Stimulated activated CD8-positive, alpha-beta memory T cell treated with anti-CD3 and anti-CD28 coated beads, Interleukin-2, amount 100 ng/mL, for 1 hour (primary cell): ENCODE measurements around the gene TOX3.

Source experiments
- DNase-seq, 2 donors: peaks; one replicate each; pipeline ENCODE4 v3.0.0-alpha.2; 2020; ENCODE audit warnings: low read depth in 2 of 2

Gene TOX3

DNA sequence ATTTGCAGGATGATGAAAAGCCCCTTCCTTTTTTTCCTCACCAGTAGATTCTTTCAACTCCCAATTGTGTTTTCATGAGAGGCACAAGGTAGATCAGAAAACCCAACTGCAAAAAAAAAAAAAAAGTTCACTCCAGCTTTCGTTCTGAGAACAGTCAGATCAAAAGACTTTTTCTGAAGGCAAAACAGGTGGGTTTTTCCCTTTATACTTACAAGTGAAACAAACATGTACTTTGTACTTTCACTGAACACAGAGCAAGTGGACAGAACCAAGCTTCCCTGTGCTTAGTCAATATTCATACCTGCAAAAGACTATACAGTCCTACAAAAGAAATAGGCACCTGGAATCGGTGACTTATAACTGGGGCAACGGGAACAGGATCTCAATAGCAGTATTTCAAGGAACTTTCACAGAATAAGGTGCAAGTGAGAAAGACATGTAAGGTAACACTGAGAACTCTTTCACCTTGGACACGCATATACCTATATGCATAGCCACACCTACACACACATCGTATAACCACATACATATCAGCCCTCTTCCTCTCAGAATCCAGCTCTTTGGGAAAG, 54.1 kb downstream of the TOX3 start:
- DNase-seq: no peak

GRCh38 chr16:52491216-52491615, 55.7 kb downstream of the TOX3 start:
- DNase-seq: no peak

GRCh38 chr16:52489894-52490293, 57.0 kb downstream of the TOX3 start:
- no peak for DNase-seq

DNA sequence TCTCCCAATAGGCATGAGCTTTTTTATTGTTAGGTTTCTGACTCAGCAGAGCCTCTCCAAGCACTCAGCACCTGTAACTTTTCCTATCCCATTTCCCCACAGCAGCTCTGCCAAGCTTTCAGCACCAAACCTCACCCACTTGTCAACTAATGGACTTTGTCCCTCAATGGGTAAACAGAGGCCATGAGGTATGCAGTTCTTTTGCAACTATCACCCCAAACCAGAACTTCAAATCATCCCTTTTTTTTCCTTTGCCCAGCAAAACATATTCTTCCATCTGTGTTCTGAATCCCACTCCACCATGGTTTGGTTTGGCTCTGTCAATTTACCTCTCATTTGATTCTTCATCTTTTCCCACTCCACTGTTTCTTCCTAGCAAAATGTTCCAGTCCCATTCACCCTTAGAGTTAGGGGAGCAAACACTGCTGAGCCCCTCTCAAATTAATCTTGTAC, 58.1 kb downstream of the TOX3 start:
- no peak for DNase-seq

GRCh38 chr16:52487849-52488457, 59.0 kb downstream of the TOX3 start:
- no peak for DNase-seq

- DNase-seq: no peak
Measured at GRCh38 chr16:52480237-52480636, 66.7 kb downstream of the TOX3 start.

GRCh38 chr16:52476111-52476510, 70.8 kb downstream of the TOX3 start:
- no peak for DNase-seq

GRCh38 chr16:52474679-52475078, 72.3 kb downstream of the TOX3 start:
- no peak for DNase-seq

GRCh38 chr16:52473096-52473495, 73.8 kb downstream of the TOX3 start:
- DNase-seq: no peak

- no peak for DNase-seq
Measured at GRCh38 chr16:52471650-52472370, 75.1 kb downstream of the TOX3 start.

- DNase-seq: no peak
Measured at GRCh38 chr16:52470585-52470984, 76.4 kb downstream of the TOX3 start.

DNA sequence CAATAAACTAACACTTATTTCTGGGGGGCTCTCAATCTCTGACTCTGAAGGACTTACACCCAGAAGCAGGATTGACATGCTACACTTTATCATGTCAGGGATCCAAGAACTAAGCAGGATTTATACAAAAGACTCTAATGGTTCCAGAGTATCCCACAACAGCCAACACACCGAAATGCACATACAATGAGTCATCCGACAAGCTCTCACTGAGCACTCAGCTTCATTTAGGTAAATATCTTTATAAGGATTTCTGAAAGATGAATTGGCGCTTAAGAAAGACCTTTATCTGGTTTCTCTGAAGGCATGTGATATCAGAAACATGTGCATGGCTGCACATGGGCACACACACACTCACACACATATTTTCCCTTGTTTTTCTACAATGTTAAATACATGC, 77.2 kb downstream of the TOX3 start:
- DNase-seq: no peak

DNA sequence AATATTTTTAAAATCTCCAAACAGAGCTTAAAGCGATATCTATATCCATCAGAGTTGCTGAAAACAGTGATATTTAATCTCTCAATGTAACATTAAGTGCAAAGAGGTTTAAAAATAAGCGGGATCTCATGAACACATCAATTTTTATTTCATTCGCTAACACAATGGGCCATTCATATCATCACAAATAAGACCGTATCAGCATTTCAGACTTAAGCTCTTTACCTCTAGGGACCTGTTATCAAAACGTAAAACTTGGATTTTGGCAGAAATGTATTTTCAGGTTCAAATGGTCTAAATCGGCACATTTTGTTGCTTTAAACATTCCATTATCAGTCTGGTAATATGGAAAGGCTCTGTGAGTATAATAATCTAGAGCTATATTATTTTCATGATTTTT, 77.9 kb downstream of the TOX3 start:
- DNase-seq: no peak

- DNase-seq: no peak
Measured at GRCh38 chr16:52467753-52468152, 79.2 kb downstream of the TOX3 start.

- DNase-seq: no peak
Measured at GRCh38 chr16:52466994-52467393, 79.9 kb downstream of the TOX3 start.

- no peak for DNase-seq
Measured at GRCh38 chr16:52465711-52466267, 81.2 kb downstream of the TOX3 start.

GRCh38 chr16:52463904-52464303, 83.0 kb downstream of the TOX3 start:
- DNase-seq: no peak

DNA sequence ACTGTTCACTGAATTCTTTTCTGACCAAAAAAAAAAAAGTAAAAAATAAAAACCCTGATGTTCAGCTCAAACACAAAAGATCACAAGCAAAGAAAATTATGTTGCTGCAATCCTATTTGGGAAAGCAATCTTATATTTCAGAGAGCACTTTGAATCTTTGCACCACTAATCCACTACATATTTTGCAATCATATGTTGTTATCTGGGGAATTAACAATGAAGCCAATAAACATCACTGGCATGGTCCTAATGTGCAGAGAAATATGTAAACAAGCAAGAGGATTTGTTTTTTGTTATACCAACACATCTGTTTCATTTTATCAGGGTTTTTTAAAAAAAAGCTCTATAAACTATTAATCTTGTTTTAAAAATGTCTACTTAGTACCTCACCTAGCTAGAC, 84.1 kb downstream of the TOX3 start:
- no peak for DNase-seq

DNA sequence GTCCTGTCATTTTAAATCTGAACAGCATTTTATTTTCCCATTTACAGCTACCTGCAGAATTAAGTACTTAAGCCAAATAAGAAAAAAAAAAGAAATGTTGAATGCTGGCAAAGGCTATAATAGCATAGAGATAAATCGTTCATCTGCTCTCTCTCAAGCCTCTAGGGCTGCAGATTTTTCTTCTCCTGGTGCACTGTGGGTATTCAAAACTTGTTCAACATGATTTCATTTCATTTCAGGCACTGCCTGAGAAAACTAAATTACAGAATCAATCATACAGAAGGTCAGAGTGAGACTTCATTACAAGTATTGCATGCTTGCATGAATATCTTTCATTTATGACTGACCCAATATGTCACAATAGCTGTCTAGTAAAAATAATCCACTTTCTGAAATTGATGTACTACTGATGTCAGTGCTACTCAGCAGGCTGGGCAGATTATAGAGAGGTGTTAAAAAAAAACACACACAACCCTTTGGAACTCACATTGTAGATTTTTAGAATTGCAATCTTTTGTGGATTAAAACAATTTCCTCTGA, 86.2 kb downstream of the TOX3 start:
- DNase-seq: no peak

GRCh38 chr16:52456368-52456767, 90.6 kb downstream of the TOX3 start:
- DNase-seq: no peak

- no peak for DNase-seq
Measured at GRCh38 chr16:52455549-52456277, 91.2 kb downstream of the TOX3 start.

GRCh38 chr16:52453644-52454043, 93.3 kb downstream of the TOX3 start:
- no peak for DNase-seq
